Measurements from ENCODE around the gene ACTG2.
"Not testable (repeated sequence)": the region's sequence is repeated elsewhere in the genome, so short reads cannot be mapped to it uniquely, and the experiment has no call there.

Gene ACTG2

DNA sequence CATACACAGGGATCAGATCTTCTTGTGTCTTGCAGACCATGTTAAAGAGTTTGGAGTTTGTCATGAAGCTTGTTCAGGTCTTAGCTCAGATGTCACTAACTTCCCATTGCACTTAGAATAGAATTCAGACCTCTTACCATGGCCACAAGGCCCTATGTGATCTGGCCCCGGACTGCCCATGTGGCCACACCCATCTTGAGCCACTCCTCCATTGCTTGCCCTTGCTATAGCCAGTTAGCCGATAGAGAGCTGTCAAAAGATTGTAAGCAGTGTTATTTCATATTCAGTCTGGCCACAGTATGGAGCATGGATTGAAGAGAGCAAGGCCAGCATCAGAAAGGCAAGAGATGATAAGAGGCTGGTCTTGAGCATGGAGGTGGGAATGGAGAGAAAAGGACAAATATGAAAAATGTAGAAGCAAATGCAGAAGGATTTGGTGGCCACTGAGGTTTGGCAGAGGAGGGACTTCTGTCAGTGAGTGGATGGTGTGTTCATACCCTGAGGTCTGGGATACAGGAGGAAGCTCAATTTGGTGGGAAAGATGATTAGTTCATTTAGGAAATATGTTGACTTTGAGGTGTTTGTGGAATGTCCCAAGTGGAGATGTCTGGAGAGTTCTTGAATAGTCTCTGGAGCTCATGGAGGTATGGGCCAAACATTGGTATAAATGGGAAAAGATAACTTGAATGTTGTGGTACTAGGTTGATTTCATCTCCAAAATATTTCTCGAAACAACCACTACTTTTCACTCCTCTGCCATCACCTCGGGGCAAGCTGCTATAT lies 44.5 kb downstream of the ACTG2 start:
- TF ChIP-seq, protein P1, sequence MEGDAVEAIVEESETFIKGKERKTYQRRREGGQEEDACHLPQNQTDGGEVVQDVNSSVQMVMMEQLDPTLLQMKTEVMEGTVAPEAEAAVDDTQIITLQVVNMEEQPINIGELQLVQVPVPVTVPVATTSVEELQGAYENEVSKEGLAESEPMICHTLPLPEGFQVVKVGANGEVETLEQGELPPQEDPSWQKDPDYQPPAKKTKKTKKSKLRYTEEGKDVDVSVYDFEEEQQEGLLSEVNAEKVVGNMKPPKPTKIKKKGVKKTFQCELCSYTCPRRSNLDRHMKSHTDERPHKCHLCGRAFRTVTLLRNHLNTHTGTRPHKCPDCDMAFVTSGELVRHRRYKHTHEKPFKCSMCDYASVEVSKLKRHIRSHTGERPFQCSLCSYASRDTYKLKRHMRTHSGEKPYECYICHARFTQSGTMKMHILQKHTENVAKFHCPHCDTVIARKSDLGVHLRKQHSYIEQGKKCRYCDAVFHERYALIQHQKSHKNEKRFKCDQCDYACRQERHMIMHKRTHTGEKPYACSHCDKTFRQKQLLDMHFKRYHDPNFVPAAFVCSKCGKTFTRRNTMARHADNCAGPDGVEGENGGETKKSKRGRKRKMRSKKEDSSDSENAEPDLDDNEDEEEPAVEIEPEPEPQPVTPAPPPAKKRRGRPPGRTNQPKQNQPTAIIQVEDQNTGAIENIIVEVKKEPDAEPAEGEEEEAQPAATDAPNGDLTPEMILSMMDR (IDR thresholded peaks at IDR 0.05; ENCODE audit: control insufficient read depth, extremely low read depth, insufficient read depth) = no peak
- DNase-seq (ENCODE audit: low read depth) = no peak
- no peak overlapping the region for H3K4me3 ChIP-seq (ENCODE audit: low read depth, low read length)

DNA sequence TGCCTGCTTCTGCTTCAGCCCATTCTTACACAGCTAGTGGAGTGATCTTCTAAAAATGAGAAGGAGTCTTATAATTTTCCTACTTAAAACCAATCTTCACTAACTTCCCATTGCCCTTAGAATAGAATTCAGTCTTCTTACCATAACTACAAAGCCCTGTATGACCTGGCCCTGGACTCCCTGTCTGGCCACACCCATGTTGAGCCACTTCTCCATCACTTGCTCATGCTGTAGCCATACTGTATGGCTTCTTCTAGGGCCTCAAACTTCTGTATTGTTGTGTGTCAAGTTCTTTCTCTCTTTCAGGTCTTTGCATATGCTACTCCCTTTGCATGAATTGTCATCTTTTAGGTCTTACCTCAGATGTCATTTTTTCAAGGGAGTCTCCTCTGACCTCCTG lies 45.1 kb downstream of the ACTG2 start:
- H3K4me3 ChIP-seq (ENCODE audit: low read depth, low read length) = no peak overlapping the region
- no peak for DNase-seq (ENCODE audit: low read depth)
- TF ChIP-seq, protein P1 (IDR thresholded peaks at IDR 0.05; ENCODE audit: control insufficient read depth, extremely low read depth, insufficient read depth) = no peak

DNA sequence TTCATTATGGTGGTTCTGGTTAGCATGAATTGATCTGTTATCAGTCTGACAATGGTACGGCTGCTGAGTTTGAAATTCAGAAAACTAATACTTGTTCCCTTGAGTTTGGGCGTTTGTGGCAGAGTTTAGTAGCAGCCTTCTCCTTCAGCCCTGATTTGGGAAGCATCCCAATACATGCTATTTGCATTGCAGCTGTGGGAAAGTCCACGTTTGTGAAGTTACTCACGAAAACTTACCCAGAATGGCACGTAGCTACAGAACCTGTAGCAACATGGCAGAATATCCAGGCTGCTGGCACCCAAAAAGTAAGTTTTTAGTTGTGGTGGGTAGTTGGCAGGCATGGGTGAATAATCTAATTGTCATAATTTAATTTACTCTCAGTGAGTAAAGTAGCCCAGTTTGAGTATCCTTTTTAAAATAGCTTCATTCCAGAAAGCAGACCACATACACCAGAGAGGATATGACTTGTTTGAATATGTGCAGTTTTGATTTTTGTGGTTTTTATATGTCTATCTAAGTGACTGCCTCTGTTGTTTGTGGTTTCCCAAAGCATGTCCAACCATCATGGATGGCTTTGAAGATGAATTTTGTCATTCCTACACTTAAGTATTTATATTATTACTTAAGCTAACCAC lies 46.0 kb downstream of the ACTG2 start:
- DNase-seq (ENCODE audit: low read depth) = no peak
- TF ChIP-seq, protein P1 (IDR thresholded peaks at IDR 0.05; ENCODE audit: control insufficient read depth, extremely low read depth, insufficient read depth) = no peak
- H3K4me3 ChIP-seq (ENCODE audit: low read depth, low read length) = no peak overlapping the region

DNA sequence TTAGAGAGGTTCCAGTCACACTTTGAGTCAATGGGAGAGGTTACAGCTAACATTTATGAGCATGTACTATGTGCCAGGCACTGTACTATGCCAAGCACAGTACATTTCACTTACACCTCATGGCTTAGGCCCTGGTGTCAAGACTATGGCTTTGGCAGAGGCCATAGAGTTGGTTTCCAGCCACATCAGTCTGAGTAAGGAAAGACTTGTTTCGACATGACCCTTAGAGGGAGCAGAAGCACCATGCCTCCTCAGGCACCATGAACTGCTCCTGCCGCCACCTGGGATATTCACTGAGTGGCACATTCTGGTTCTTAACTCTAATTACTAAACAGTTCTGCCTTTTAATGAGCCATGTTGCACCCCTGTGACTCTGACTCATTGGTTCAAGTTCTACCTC lies 46.6 kb downstream of the ACTG2 start:
- no peak overlapping the region for H3K4me3 ChIP-seq (ENCODE audit: low read depth, low read length)
- DNase-seq (ENCODE audit: low read depth) = no peak
- TF ChIP-seq, protein P1 (IDR thresholded peaks at IDR 0.05; ENCODE audit: control insufficient read depth, extremely low read depth, insufficient read depth) = no peak

DNA sequence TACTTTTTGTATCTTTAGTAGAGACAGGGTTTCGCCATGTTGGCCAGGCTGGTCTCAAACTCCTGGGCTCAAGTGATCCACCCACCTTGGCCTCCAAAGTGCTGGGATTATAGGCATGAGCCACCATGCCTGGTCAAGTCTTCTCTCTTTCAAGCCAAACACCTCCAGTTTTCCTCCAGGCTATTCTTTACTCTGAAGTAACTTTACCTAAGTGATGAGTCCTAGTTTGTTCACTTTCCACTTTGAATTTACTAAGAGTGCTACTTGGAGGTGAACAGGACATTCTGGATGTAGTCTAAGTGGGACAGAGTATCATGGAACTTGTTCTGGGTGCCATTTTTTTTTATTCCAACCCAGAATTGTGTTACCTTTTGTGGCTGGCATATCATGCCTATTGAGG lies 47.3 kb downstream of the ACTG2 start:
- DNase-seq (ENCODE audit: low read depth); H3K4me3 ChIP-seq (ENCODE audit: low read depth, low read length): not testable (repeated sequence)

DNA sequence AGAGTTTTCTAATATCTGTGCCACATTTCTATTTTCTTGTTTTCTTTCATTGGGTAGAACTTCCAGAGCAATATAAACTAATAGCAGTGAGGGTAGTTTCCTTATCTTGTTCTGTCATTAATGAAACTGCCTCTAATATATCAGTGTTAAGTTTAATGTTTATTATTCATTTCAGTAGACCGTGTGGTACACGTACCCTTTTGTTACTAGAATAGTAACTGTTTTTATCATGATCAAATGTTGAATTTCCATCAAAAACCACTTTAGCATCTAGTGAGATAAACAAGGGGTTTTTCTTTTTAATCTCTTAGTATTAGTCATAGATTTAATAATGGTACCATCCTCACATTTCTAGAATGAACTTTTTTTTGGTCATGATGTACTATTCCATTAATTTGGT lies 49.9 kb downstream of the ACTG2 start:
- H3K4me3 ChIP-seq (ENCODE audit: low read depth, low read length) = no peak overlapping the region
- TF ChIP-seq, protein P1 (IDR thresholded peaks at IDR 0.05; ENCODE audit: control insufficient read depth, extremely low read depth, insufficient read depth) = no peak
- no peak for DNase-seq (ENCODE audit: low read depth)

DNA sequence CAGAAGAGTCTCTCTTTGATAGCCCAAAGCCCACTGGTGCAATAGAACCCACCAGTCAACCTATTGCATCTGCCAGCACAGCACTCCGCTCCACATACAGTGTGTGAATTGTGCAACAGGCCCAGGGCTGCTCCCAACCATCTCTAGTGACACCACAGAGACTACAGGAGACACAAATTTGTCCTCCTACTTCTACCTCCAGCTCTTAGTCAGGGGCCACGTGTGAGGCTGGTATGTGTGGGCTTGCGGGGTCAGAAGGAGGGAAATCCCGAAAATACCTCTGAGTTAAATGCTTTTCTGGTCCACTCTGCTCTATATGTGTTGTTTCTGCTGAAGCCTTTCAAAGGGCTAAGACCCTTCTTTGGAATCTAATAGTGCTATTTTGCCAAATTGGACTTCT lies 51.9 kb downstream of the ACTG2 start:
- no peak for DNase-seq (ENCODE audit: low read depth)
- no peak overlapping the region for H3K4me3 ChIP-seq (ENCODE audit: low read depth, low read length)
- TF ChIP-seq, protein P1 (IDR thresholded peaks at IDR 0.05; ENCODE audit: control insufficient read depth, extremely low read depth, insufficient read depth) = no peak
